OCI-LY3 (cell line): ENCODE data around the gene PDCD11.

Experiments used
- H2AFZ ChIP-seq: fragments of 200-600, 300-600 bp; shearing (Covaris generic); 2 replicates; pipeline ENCODE4 v1.6.0; 2014; ENCODE audit warnings: antibody characterized with exemption, low read depth, low read length
- H3K27ac ChIP-seq: fragments of 200-600, 300-600 bp; sonication (generic); 2 replicates; pipeline ENCODE4 v1.5.1; 2014; ENCODE audit warnings: mild to moderate bottlenecking, low read length, moderate library complexity, mixed read lengths
- H3K27me3 ChIP-seq: fragments of 200-600, 300-600 bp; sonication (generic); 2 replicates; pipeline ENCODE4 v1.6.1; 2014; ENCODE audit warnings: low read depth, low read length, mixed read lengths
- H3K36me3 ChIP-seq: fragments of 200-600, 300-600 bp; sonication (generic); replicated peaks from 2 replicates; pipeline ENCODE3; 2014; ENCODE audit warnings: low read depth, low read length, mixed read lengths
- H3K4me1 ChIP-seq: fragments of 300-600, 200-600 bp; sonication (generic); 2 replicates; pipeline ENCODE4 v1.6.1; 2014; ENCODE audit warnings: low read length, mixed read lengths
- H3K4me2 ChIP-seq: fragments of 200-600, 300-600 bp; sonication (generic); 2 replicates; pipeline ENCODE4 v1.6.1; 2014; ENCODE audit warnings: low read length, mixed read lengths
- H3K4me3 ChIP-seq: fragments of 300-600, 200-600 bp; sonication (generic); 2 replicates; pipeline ENCODE4 v1.5.1; 2014; ENCODE audit warnings: antibody characterized with exemption, mild to moderate bottlenecking, low read length, moderate library complexity
- H3K79me2 ChIP-seq: fragments of 300-600, 200-600 bp; shearing (Covaris generic); 2 replicates; pipeline ENCODE4 v1.6.1; 2014; ENCODE audit warnings: mild to moderate bottlenecking, low read length, mixed read lengths
- H3K9ac ChIP-seq: fragments of 300-600, 200-600 bp; shearing (Covaris generic); 2 replicates; pipeline ENCODE4 v1.6.0; 2014; ENCODE audit warnings: mild to moderate bottlenecking, low read length, moderate library complexity
- H3K9me3 ChIP-seq: fragments of 200-600, 300-600 bp; shearing (Covaris generic); 2 replicates; pipeline ENCODE4 v1.6.1; 2014; ENCODE audit warnings: low read length, mixed read lengths; ENCODE audit not compliant: insufficient read depth
- H4K20me1 ChIP-seq: fragments of 200-600, 300-600 bp; sonication (generic); 2 replicates; pipeline ENCODE4 v1.6.1; 2016; ENCODE audit warnings: low read length, mixed read lengths; ENCODE audit not compliant: insufficient read depth
- EZH2phosphoT487 ChIP-seq: fragments of 200-600 bp; shearing (Covaris generic); IDR thresholded peaks from 2 replicates; pipeline ENCODE4 v1.6.1; 2018; ENCODE audit warnings: antibody characterized with exemption, mixed run types, low read depth
- TF ChIP-seq, protein P1 (sequence below): fragments of 200-600, 300-600 bp; sonication (generic); IDR thresholded peaks from 2 replicates; pipeline ENCODE4 v1.5.1; 2014; ENCODE audit warnings: antibody characterized with exemption, low read length, low read depth

Gene PDCD11

DNA sequence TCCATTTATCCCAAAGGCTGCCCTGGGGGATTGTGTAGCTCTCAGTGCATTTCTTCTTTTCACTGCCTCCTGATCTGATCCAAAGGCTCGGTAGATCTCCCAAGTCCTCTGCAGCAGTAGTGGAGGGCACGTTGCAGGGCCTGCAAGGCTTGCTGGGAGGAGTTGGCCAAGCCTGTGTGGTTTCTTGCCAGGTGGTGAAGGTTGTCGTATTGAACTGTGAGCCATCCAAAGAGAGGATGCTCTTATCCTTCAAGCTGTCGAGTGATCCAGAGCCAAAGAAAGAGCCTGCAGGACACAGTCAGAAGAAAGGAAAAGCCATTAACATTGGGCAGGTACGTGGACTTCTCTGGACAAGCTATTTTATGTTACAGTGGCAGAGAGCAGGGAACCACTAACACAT, 21.2 kb downstream of the PDCD11 start:
- Histone ChIP-seq H3K36me3 (peaks cover 41% of the 10 kb centered on the region), H4K20me1 (no peaks in the 10 kb centered on the region), H3K27ac (no peak overlapping the region), H3K79me2 (no peaks in the 10 kb centered on the region), H2AFZ (no peak overlapping the region), H3K4me3 (no peak overlapping the region), H3K27me3 (no peaks in the 10 kb centered on the region), H3K4me2 (no peak overlapping the region), H3K9ac (no peak overlapping the region), H3K9me3 (no peaks in the 10 kb centered on the region), H3K4me1 (no peaks in the 10 kb centered on the region)
- TF ChIP-seq, protein P1, sequence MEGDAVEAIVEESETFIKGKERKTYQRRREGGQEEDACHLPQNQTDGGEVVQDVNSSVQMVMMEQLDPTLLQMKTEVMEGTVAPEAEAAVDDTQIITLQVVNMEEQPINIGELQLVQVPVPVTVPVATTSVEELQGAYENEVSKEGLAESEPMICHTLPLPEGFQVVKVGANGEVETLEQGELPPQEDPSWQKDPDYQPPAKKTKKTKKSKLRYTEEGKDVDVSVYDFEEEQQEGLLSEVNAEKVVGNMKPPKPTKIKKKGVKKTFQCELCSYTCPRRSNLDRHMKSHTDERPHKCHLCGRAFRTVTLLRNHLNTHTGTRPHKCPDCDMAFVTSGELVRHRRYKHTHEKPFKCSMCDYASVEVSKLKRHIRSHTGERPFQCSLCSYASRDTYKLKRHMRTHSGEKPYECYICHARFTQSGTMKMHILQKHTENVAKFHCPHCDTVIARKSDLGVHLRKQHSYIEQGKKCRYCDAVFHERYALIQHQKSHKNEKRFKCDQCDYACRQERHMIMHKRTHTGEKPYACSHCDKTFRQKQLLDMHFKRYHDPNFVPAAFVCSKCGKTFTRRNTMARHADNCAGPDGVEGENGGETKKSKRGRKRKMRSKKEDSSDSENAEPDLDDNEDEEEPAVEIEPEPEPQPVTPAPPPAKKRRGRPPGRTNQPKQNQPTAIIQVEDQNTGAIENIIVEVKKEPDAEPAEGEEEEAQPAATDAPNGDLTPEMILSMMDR = no peak
- TF ChIP-seq EZH2phosphoT487 = no peak

DNA sequence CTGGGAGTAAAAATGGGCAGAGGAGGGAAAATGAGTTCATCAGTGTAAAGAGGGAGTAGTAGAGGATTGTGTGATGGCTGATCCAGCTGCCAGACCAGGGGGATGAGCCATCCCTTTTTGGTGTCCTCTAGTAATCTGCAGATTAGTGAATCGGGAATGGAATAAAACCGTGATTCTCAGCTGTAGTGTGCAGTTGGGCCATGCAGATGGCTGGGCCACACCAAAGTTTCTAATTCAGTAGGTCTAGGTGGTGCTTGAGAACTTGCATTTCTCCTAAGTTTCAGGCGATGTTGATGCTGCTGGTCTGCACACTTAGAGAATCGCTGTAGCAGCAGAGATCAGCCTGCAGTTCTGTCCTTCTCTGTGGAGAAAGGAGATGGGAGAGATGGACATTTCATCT, 22.7 kb downstream of the PDCD11 start:
- no peaks in the 10 kb centered on the region for H3K27me3 ChIP-seq
- H2AFZ ChIP-seq = no peak overlapping the region
- no peak overlapping the region for H3K4me3 ChIP-seq
- no peaks in the 10 kb centered on the region for H3K4me1 ChIP-seq
- no peak overlapping the region for H3K4me2 ChIP-seq
- H3K9me3 ChIP-seq = no peaks in the 10 kb centered on the region
- H3K79me2 ChIP-seq = no peaks in the 10 kb centered on the region
- H3K9ac ChIP-seq = no peak overlapping the region
- TF ChIP-seq EZH2phosphoT487 = no peak
- TF ChIP-seq, protein P1 = no peak
- no peak overlapping the region for H3K27ac ChIP-seq
- peaks cover 54% of the 10 kb centered on the region for H3K36me3 ChIP-seq
- no peaks in the 10 kb centered on the region for H4K20me1 ChIP-seq

DNA sequence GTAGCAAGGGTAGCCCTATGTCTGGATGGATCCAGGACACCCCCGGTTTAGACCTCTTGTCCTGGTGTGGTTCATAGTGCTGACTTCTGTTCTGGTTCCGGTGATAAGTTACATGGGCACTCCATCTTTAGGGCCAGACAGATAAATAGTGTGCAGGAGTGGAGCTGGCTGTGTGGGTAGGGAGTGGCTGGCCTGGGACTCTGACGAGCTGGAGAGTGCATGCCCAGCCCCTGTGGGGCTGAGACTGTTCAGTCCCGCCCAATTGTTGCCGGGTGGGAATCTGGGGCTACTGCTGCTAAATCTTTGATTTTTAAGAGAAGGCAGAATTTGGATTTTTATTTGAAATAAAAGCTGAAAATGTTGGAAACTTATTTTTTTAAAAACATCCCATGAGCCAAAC, 27.3 kb downstream of the PDCD11 start:
- Histone ChIP-seq H3K27ac (no peak overlapping the region), H3K9me3 (no peaks in the 10 kb centered on the region), H4K20me1 (no peaks in the 10 kb centered on the region), H3K9ac (no peak overlapping the region), H2AFZ (no peak overlapping the region), H3K27me3 (no peaks in the 10 kb centered on the region), H3K36me3 (peaks cover 35% of the 10 kb centered on the region), H3K4me3 (no peak overlapping the region), H3K4me1 (no peaks in the 10 kb centered on the region), H3K4me2 (no peak overlapping the region), H3K79me2 (no peaks in the 10 kb centered on the region)
- no peak for TF ChIP-seq EZH2phosphoT487
- TF ChIP-seq, protein P1 = no peak

- H3K9me3 ChIP-seq = no peaks in the 10 kb centered on the region
- H3K4me3 ChIP-seq = no peak overlapping the region
- H3K4me2 ChIP-seq = no peak overlapping the region
- no peak overlapping the region for H3K9ac ChIP-seq
- H3K27me3 ChIP-seq = no peaks in the 10 kb centered on the region
- H3K4me1 ChIP-seq = no peaks in the 10 kb centered on the region
- H2AFZ ChIP-seq = no peak overlapping the region
- H3K27ac ChIP-seq = no peak overlapping the region
- H4K20me1 ChIP-seq = no peaks in the 10 kb centered on the region
- H3K36me3 ChIP-seq = peaks cover 42% of the 10 kb centered on the region
- no peak for TF ChIP-seq EZH2phosphoT487
- TF ChIP-seq, protein P1 = no peak
- no peaks in the 10 kb centered on the region for H3K79me2 ChIP-seq
Measured at GRCh38 chr10:103427866-103428265, 31.4 kb downstream of the PDCD11 start.
